Neural cell (in vitro differentiated cells): ENCODE data around the gene PCBD2. TPM values are rescaled to one million over a fixed set of nuclear protein-coding genes. Genes with fewer than 3 reads are reported as not detected.

Experiments used
- H2AFZ ChIP-seq: fragments of 200-600, 300-800 bp; sonication (generic), shearing (Covaris generic); 2 replicates; pipeline ENCODE4 v1.6.0; 2014; ENCODE audit warnings: low read depth, mild to moderate bottlenecking, antibody characterized with exemption, low read length, moderate library complexity
- H3F3A ChIP-seq: fragments of 200-600 bp; shearing (Covaris generic); 2 replicates; pipeline ENCODE4 v1.6.1; 2016; ENCODE audit warnings: mild to moderate bottlenecking, moderate library complexity, mixed read lengths, antibody characterized with exemption, low read length; ENCODE audit not compliant: insufficient read depth, poor library complexity, severe bottlenecking
- H3K27ac ChIP-seq: fragments of 200-600, 300-800 bp; sonication (generic), shearing (Covaris generic); 2 replicates; pipeline ENCODE4 v1.5.1; 2014; ENCODE audit warnings: mild to moderate bottlenecking, low read length, moderate library complexity
- H3K27me3 ChIP-seq: fragments of 300-800, 200-600 bp; sonication (generic), shearing (Covaris generic); 2 replicates; pipeline ENCODE4 v1.6.0; 2014; ENCODE audit warnings: mild to moderate bottlenecking, low read depth, low read length, moderate library complexity; ENCODE audit not compliant: insufficient read depth
- H3K36me3 ChIP-seq: fragments of 300-800, 200-600 bp; sonication (generic), shearing (Covaris generic); 2 replicates; pipeline ENCODE4 v1.5.1; 2014; ENCODE audit warnings: mild to moderate bottlenecking, antibody characterized with exemption, low read length, moderate library complexity; ENCODE audit not compliant: insufficient read depth
- H3K4me2 ChIP-seq: fragments of 300-800, 200-600 bp; sonication (generic), shearing (Covaris generic); 2 replicates; pipeline ENCODE4 v1.6.0; 2014; ENCODE audit warnings: mild to moderate bottlenecking, low read length
- H3K4me3 ChIP-seq: fragments of 300-800, 200-600 bp; sonication (generic), shearing (Covaris generic); 2 replicates; pipeline ENCODE4 v1.5.1; 2014; ENCODE audit warnings: mild to moderate bottlenecking, low read length, moderate library complexity
- H3K79me2 ChIP-seq: fragments of 200-600 bp; shearing (Covaris generic); replicated peaks from 2 replicates; pipeline ENCODE4 v1.6.0; 2014; ENCODE audit warnings: mild to moderate bottlenecking, low read length, moderate library complexity; ENCODE audit not compliant: insufficient read depth
- H3K9ac ChIP-seq: fragments of 300-800, 200-600 bp; sonication (generic), shearing (Covaris generic); 2 replicates; pipeline ENCODE4 v1.6.1; 2016; ENCODE audit warnings: mild to moderate bottlenecking, low read length, mixed read lengths
- H3K9me2 ChIP-seq: fragments of 200-600 bp; shearing (Covaris generic); 2 replicates; pipeline ENCODE4 v1.6.1; 2016; ENCODE audit warnings: mild to moderate bottlenecking, low read length, mixed read lengths; ENCODE audit not compliant: insufficient read depth
- H3K9me3 ChIP-seq: fragments of 200-600, 300-800 bp; sonication (generic), shearing (Covaris generic); 2 replicates; pipeline ENCODE4 v1.6.1; 2016; ENCODE audit warnings: mild to moderate bottlenecking, mixed run types, low read length, moderate library complexity, mixed read lengths
- H4K20me1 ChIP-seq: fragments of 200-600 bp; shearing (Covaris generic); 2 replicates; pipeline ENCODE4 v1.6.1; 2016; ENCODE audit warnings: mild to moderate bottlenecking, mixed run types; ENCODE audit not compliant: insufficient read depth
- CTCF ChIP-seq: fragments of 450-650 bp; IDR thresholded peaks from 2 replicates; pipeline ENCODE4 v1.5.1; 2014; ENCODE audit warnings: antibody characterized with exemption, mild to moderate bottlenecking, moderate library complexity; ENCODE audit not compliant: poor library complexity, severe bottlenecking
- EP300 ChIP-seq: fragments of 450-650 bp; conservative IDR thresholded peaks from 2 replicates; pipeline ENCODE4 v1.6.1; 2014; ENCODE audit warnings: antibody characterized with exemption, mild to moderate bottlenecking, moderate library complexity; ENCODE audit not compliant: poor library complexity, severe bottlenecking
- EZH2 ChIP-seq: fragments of 200-600, 300-800 bp; shearing (Covaris generic), sonication (generic); IDR thresholded peaks from 2 replicates; pipeline ENCODE4 v1.6.1; 2014; ENCODE audit warnings: antibody characterized with exemption, low read length, borderline replicate concordance, mild to moderate bottlenecking; ENCODE audit not compliant: insufficient read depth, poor library complexity, severe bottlenecking
- MXI1 ChIP-seq: fragments of 450-650 bp; conservative IDR thresholded peaks from 2 replicates; pipeline ENCODE4 v1.6.1; 2014; ENCODE audit warnings: antibody characterized with exemption, mild to moderate bottlenecking; ENCODE audit not compliant: poor library complexity, severe bottlenecking
- POLR2AphosphoS5 ChIP-seq: IDR thresholded peaks from 2 replicates; pipeline ENCODE4 v1.6.1; 2012
- RAD21 ChIP-seq: fragments of 450-650 bp; conservative IDR thresholded peaks from 2 replicates; pipeline ENCODE4 v1.6.1; 2014; ENCODE audit warnings: antibody characterized with exemption, mild to moderate bottlenecking, moderate library complexity
- REST ChIP-seq: IDR thresholded peaks from 2 replicates; pipeline ENCODE4 v1.6.1; 2012; ENCODE audit warnings: borderline replicate concordance
- SMC3 ChIP-seq: fragments of 450-650 bp; conservative IDR thresholded peaks from 2 replicates; pipeline ENCODE4 v1.6.1; 2014; ENCODE audit warnings: antibody characterized with exemption, mild to moderate bottlenecking, moderate library complexity; ENCODE audit not compliant: poor library complexity
- TAF1 ChIP-seq: IDR thresholded peaks from 2 replicates; pipeline ENCODE4 v1.6.1; 2012; ENCODE audit warnings: low read depth
- polyA plus RNA-seq: library from polyadenylated mRNA; depleted of rRNA; stranded (reverse); fragments of >200 nt; gene quantifications from 2 replicates; pipeline ENCODE4 v1.2.3, GENCODE V29; 2014

PCBD2 gene
- polyA plus RNA-seq, 1 donor from 2014 or later, result 6.0 TPM

GRCh38 chr5:134913795-134914194 is 8.9 kb downstream of the PCBD2 start:
- no peak overlapping the region for H3K9ac ChIP-seq
- H4K20me1 ChIP-seq, result no peaks in the 10 kb centered on the region
- no peaks in the 10 kb centered on the region for H3F3A ChIP-seq
- H3K36me3 ChIP-seq, result no peaks in the 10 kb centered on the region
- H3K4me2 ChIP-seq, result no peak overlapping the region
- no peaks in the 10 kb centered on the region for H3K9me2 ChIP-seq
- no peak overlapping the region for H3K27ac ChIP-seq
- no peak for TF ChIP-seq EP300
- no peaks in the 10 kb centered on the region for H3K79me2 ChIP-seq
- H3K4me3 ChIP-seq, result no peak overlapping the region
- no peaks in the 10 kb centered on the region for H3K27me3 ChIP-seq
- no peaks in the 10 kb centered on the region for H3K9me3 ChIP-seq
- H2AFZ ChIP-seq, result no peak overlapping the region

GRCh38 chr5:134917070-134917815 is 12.3 kb downstream of the PCBD2 start:
- H3K9ac ChIP-seq, result no peak overlapping the region
- H3K79me2 ChIP-seq, result no peaks in the 10 kb centered on the region
- TF ChIP-seq MXI1 (no peak), REST (no peak), POLR2AphosphoS5 (no peak), EZH2 (no peak), SMC3 (peak; percentile 46), CTCF (peak; percentile 33), EP300 (no peak), TAF1 (no peak), RAD21 (no peak)
- no peaks in the 10 kb centered on the region for H3K27me3 ChIP-seq
- no peak overlapping the region for H3K4me3 ChIP-seq
- H3K9me2 ChIP-seq, result no peaks in the 10 kb centered on the region
- no peak overlapping the region for H3K4me2 ChIP-seq
- H3K36me3 ChIP-seq, result no peaks in the 10 kb centered on the region
- H2AFZ ChIP-seq, result no peak overlapping the region
- no peak overlapping the region for H3K27ac ChIP-seq
- no peaks in the 10 kb centered on the region for H3K9me3 ChIP-seq
- H4K20me1 ChIP-seq, result no peaks in the 10 kb centered on the region
- no peaks in the 10 kb centered on the region for H3F3A ChIP-seq
